GOT3 (cell line): ENCODE data around the gene SNTB2.
"Not testable (repeated sequence)": the region's sequence is repeated elsewhere in the genome, so short reads cannot be mapped to it uniquely, and the experiment has no call there.

Source experiments
- DNase-seq: peaks from one replicate; lab custom pipeline; 2025; ENCODE audit warnings: mixed read lengths; lab: John Stamatoyannopoulos, UW

Gene SNTB2

GRCh38 chr16:69286941-69287713 is 100.2 kb downstream of the SNTB2 start:
- no peak for DNase-seq

GRCh38 chr16:69291657-69292056 is 104.7 kb downstream of the SNTB2 start:
- DNase-seq: not testable (repeated sequence)

GRCh38 chr16:69293401-69293800 is 106.4 kb downstream of the SNTB2 start:
- DNase-seq: no peak

- DNase-seq: no peak
Measured at GRCh38 chr16:69294051-69294450, 107.1 kb downstream of the SNTB2 start.

GRCh38 chr16:69296771-69297170 is 109.8 kb downstream of the SNTB2 start:
- DNase-seq: not testable (repeated sequence)

GRCh38 chr16:69298261-69298660 is 111.3 kb downstream of the SNTB2 start:
- DNase-seq: no peak

- DNase-seq: no peak
Measured at GRCh38 chr16:69301187-69301586, 114.2 kb downstream of the SNTB2 start.

- no peak for DNase-seq
Measured at GRCh38 chr16:69301861-69302260, 114.9 kb downstream of the SNTB2 start.

- no peak for DNase-seq
Measured at GRCh38 chr16:69302301-69302700, 115.3 kb downstream of the SNTB2 start.

GRCh38 chr16:69306031-69306430 is 119.1 kb downstream of the SNTB2 start:
- DNase-seq: no peak

GRCh38 chr16:69307091-69307490 is 120.1 kb downstream of the SNTB2 start:
- DNase-seq: no peak

- no peak for DNase-seq
Measured at GRCh38 chr16:69307856-69308255, 120.9 kb downstream of the SNTB2 start.

- no peak for DNase-seq
Measured at GRCh38 chr16:69309316-69309715, 122.4 kb downstream of the SNTB2 start.

- peak; percentile 91 for DNase-seq
Measured at GRCh38 chr16:69310653-69311532, 123.9 kb downstream of the SNTB2 start, which contains the start of gene VPS4A. VPS4A (plus strand) TSS chr16:69311350; CDS start chr16:69311512, 162 bp downstream.

GRCh38 chr16:69311533-69312387 is 124.8 kb downstream of the SNTB2 start:
- DNase-seq: no peak

- no peak for DNase-seq
Measured at GRCh38 chr16:69313469-69313868, 126.5 kb downstream of the SNTB2 start.

- DNase-seq: no peak
Measured at GRCh38 chr16:69314534-69314933, 127.6 kb downstream of the SNTB2 start.

- DNase-seq: no peak
Measured at GRCh38 chr16:69315486-69316311, 128.7 kb downstream of the SNTB2 start.

GRCh38 chr16:69316595-69317034 is 129.7 kb downstream of the SNTB2 start:
- no peak for DNase-seq

- DNase-seq: no peak
Measured at GRCh38 chr16:69318177-69318910, 131.4 kb downstream of the SNTB2 start.
